ACC112 (cell line): ENCODE measurements around the gene ZCWPW1.
"Not testable (repeated sequence)": the region's sequence is repeated elsewhere in the genome, so short reads cannot be mapped to it uniquely, and the experiment has no call there.

Experiments
- H2AFZ ChIP-seq: fragments of 200-600 bp; sonication (generic); one replicate; pipeline ENCODE4 v1.6.0; 2017; ENCODE audit warnings: antibody characterized with exemption, low read length; ENCODE audit not compliant: unreplicated experiment
- H3K27ac ChIP-seq: fragments of 200-600 bp; sonication (generic); 2 replicates; pipeline ENCODE4 v1.5.1; 2014; ENCODE audit warnings: low read depth, mild to moderate bottlenecking, antibody characterized with exemption, low read length, moderate library complexity
- H3K27me3 ChIP-seq: fragments of 200-600 bp; sonication (generic); 2 replicates; pipeline ENCODE4 v1.6.1; 2014; ENCODE audit warnings: mild to moderate bottlenecking, antibody characterized with exemption, low read length, moderate library complexity, mixed read lengths; ENCODE audit not compliant: insufficient read depth
- H3K36me3 ChIP-seq: fragments of 200-600 bp; sonication (generic); 2 replicates; pipeline ENCODE4 v1.6.1; 2016; ENCODE audit warnings: mild to moderate bottlenecking, antibody characterized with exemption, low read length, moderate library complexity, mixed read lengths; ENCODE audit not compliant: insufficient read depth
- H3K4me1 ChIP-seq: fragments of 200-600 bp; sonication (generic); one replicate; pipeline ENCODE4 v1.6.1; 2016; ENCODE audit warnings: low read length, mixed read lengths; ENCODE audit not compliant: insufficient read depth, unreplicated experiment, control insufficient read depth
- H3K4me3 ChIP-seq: fragments of 200-600 bp; sonication (generic); 2 replicates; pipeline ENCODE4 v1.5.1; 2014; ENCODE audit warnings: mild to moderate bottlenecking, low read depth, low read length
- H3K79me2 ChIP-seq: fragments of 200-600 bp; sonication (generic); one replicate; pipeline ENCODE4 v1.6.0; 2016; ENCODE audit warnings: low read length; ENCODE audit not compliant: control insufficient read depth, unreplicated experiment, insufficient read depth

ZCWPW1 gene

DNA sequence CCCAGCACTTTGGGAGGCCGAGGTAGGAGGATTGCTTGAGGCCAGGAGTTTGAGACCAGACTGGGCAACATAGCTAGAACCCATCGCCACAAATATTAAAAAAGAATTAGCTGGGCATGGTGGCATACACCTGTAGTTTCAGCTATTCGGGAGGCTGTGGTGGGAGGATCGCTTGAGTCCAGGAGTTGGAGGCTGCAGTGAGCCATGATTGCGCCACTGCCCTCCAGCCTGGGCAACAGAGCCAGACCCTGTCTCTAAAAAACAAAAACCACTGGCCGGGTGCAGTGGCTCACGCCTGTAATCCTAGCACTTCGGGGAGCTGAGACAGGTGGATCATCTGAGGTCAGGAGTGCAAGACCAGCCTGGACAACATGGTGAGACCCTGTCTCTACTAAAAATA lies 25.4 kb upstream of the ZCWPW1 start:
- H3K79me2 ChIP-seq, H3K4me1 ChIP-seq, H3K36me3 ChIP-seq, H3K27me3 ChIP-seq, H2AFZ ChIP-seq, H3K4me3 ChIP-seq, H3K27ac ChIP-seq: not testable (repeated sequence)

GRCh38 chr7:100452513-100452912 lies 24.0 kb upstream of the ZCWPW1 start:
- Histone ChIP-seq H3K27me3 (no peaks in the 10 kb centered on the region), H3K27ac (no peak overlapping the region), H3K36me3 (no peaks in the 10 kb centered on the region), H2AFZ (no peak overlapping the region), H3K4me3 (no peak overlapping the region), H3K79me2 (no peaks in the 10 kb centered on the region), H3K4me1 (peaks cover 2% of the 10 kb centered on the region)

- no peaks in the 10 kb centered on the region for H3K36me3 ChIP-seq
- peaks cover 24% of the 10 kb centered on the region for H3K4me1 ChIP-seq
- no peak overlapping the region for H3K27ac ChIP-seq
- H3K79me2 ChIP-seq: no peaks in the 10 kb centered on the region
- H3K27me3 ChIP-seq: no peaks in the 10 kb centered on the region
- no peak overlapping the region for H3K4me3 ChIP-seq
- no peak overlapping the region for H2AFZ ChIP-seq
Observed at GRCh38 chr7:100449190-100449795, 20.8 kb upstream of the ZCWPW1 start.

GRCh38 chr7:100447363-100447762 lies 18.9 kb upstream of the ZCWPW1 start:
- H3K79me2 ChIP-seq, H2AFZ ChIP-seq, H3K36me3 ChIP-seq, H3K27ac ChIP-seq, H3K4me3 ChIP-seq, H3K27me3 ChIP-seq: not testable (repeated sequence)
- H3K4me1 ChIP-seq: peaks cover 32% of the 10 kb centered on the region

- H3K79me2 ChIP-seq: no peaks in the 10 kb centered on the region
- H3K36me3 ChIP-seq: no peaks in the 10 kb centered on the region
- H3K4me3 ChIP-seq: no peak overlapping the region
- peak overlapping the region; percentile 70 for H3K27ac ChIP-seq
- peaks cover 32% of the 10 kb centered on the region for H3K4me1 ChIP-seq
- H3K27me3 ChIP-seq: no peaks in the 10 kb centered on the region
- H2AFZ ChIP-seq: no peak overlapping the region
Observed at GRCh38 chr7:100446040-100446439, 17.5 kb upstream of the ZCWPW1 start.

DNA sequence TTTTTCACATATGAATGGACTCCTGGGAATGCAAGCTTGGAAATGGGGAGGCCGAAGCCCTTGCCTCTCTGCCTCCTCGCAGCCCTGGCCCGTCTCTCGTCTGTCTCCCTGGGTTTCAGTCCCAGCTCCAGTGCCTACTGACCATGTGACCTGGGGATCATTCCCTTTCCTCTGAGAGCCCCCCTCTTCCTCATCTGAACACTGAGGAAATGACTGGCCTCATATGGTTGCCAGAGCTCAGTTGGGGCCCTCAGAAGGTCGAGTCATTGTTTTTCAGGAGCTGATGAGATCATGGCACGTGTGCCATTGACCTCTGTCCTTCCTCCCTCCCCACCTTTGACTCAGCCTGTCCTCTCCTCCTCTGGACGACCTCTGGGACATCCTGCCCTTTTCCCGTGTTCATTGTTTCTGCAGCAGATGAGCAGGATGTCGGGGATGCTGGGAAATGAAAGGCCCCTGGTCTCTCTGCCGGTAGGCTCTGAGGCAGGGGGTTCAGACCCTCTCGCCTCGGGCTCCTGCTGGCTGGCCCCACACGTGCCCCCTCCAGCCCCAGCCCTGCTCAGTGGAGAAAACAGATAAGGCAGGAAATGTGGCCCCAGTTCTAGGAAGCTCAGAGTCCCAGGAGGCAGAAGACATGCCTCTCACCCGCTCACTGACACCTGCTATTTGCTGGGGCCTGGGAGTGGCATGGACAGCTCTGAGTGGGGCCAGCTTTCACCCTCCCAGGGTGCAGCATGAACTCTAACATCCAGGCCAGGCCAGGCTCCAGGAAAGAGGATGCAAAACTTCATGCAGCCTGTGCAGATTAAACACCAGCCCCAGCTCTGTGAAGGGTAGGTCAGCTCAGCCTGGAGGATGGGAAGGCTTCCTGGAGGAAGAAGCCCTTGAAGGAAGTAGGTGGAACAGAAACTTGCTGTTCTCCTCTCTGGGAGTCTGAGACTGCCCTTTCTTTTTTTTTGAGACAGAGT lies 16.1 kb upstream of the ZCWPW1 start:
- Histone ChIP-seq H3K4me1 (peaks cover 32% of the 10 kb centered on the region), H3K27me3 (no peaks in the 10 kb centered on the region), H3K4me3 (no peak overlapping the region), H2AFZ (peak overlapping the region; percentile 17), H3K79me2 (no peaks in the 10 kb centered on the region), H3K27ac (peak overlapping the region; percentile 71), H3K36me3 (no peaks in the 10 kb centered on the region)

DNA sequence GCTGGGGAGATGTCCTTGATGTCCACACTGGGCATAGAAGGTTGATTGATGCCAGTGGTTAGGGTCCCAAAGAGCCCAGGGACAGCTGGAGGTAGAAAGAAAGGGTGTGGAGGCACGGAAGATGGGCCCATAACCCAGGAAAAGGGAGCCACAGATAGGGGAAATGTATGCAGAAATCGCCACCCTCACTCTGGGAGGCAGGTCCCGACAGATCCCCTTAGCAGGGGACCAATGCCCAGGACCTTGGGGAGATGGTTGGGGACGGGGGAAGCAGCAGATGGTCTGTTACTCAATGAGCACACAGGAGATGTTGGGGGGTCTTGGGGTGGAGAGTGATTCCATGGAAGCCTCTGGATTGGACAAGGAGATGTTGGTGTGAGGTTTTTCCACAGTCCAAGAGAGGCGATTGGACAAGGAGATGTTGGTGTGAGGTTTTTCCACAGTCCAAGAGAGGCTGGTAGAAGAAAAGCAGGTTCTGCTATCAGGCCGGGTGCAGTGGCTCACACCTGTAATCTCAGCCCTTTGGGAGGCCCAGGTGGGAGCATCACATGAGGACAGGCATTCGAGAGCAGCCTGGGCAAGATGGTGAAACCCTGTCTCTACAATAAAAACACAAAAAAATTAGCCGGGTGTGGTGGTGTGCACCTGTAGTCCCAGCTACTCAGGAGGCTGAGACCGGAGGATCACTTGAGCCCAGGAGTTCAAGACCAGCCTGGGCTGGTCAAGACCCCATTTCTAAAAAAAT lies 14.8 kb upstream of the ZCWPW1 start:
- H3K4me1 ChIP-seq: peaks cover 30% of the 10 kb centered on the region
- no peak overlapping the region for H3K27ac ChIP-seq
- H3K36me3 ChIP-seq: no peaks in the 10 kb centered on the region
- H3K4me3 ChIP-seq: no peak overlapping the region
- H3K27me3 ChIP-seq: no peaks in the 10 kb centered on the region
- no peaks in the 10 kb centered on the region for H3K79me2 ChIP-seq
- H2AFZ ChIP-seq: no peak overlapping the region

DNA sequence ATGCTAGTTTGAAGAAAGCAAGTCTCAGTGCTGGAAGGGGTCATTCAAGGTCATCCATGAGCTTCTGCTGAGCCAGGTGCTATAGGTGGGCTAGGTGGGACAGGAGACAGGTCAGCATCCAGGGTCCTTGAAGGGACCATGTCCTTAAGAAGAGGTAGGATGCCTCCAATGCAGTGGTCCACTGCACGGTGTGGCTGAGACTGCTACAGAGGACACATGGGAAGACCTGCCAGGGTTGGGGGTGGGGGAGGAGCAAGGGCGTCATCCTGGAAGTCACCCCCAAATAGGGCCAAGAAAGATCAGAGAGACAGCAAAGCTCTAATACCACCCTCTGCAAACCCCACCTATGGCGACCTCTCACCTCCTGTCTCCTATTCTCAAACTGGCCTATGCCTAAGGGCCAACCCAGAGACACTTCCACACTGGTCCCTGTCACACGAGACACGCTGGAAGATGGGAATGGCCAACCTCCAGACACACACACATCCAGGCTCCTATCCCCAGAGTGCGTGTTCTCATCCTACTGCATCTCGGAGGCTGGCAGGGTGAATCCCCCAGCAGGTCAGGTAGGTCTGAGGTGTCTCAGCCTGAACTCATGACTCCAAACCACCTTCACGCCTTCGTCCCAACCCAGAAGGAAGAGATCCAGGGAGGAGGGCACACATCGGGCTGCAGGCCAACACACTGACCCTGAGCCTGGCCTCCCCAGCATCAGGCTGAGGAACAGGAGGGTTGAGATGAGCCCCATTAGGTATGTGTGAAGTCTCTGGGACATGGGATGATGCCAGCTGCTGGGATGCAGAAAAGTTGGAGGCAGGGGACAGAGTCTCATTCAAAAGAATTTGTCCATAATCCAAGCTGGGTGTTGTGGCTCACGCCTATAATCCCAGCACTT lies 13.4 kb upstream of the ZCWPW1 start:
- no peak overlapping the region for H3K27ac ChIP-seq
- H3K27me3 ChIP-seq: no peaks in the 10 kb centered on the region
- H2AFZ ChIP-seq: no peak overlapping the region
- no peak overlapping the region for H3K4me3 ChIP-seq
- no peaks in the 10 kb centered on the region for H3K79me2 ChIP-seq
- peaks cover 30% of the 10 kb centered on the region for H3K4me1 ChIP-seq
- H3K36me3 ChIP-seq: no peaks in the 10 kb centered on the region

GRCh38 chr7:100439244-100439643 lies 10.7 kb upstream of the ZCWPW1 start:
- H3K4me3 ChIP-seq, H3K36me3 ChIP-seq, H3K27me3 ChIP-seq, H2AFZ ChIP-seq: not testable (repeated sequence)
- peaks cover 14% of the 10 kb centered on the region for H3K4me1 ChIP-seq
- H3K27ac ChIP-seq: peak overlapping the region; percentile 80
- H3K79me2 ChIP-seq: peaks cover 11% of the 10 kb centered on the region

- not testable (repeated sequence) for H3K4me1 ChIP-seq, H3K36me3 ChIP-seq, H3K4me3 ChIP-seq, H2AFZ ChIP-seq, H3K27ac ChIP-seq, H3K27me3 ChIP-seq
- H3K79me2 ChIP-seq: peaks cover 15% of the 10 kb centered on the region
Observed at GRCh38 chr7:100438731-100439130, 10.2 kb upstream of the ZCWPW1 start.
